22Rv1 (cell line): ENCODE data around the gene TBC1D16.

Source experiments
- CTCF ChIP-seq: fragments of 450-650 bp; IDR thresholded peaks from 2 replicates; pipeline ENCODE4 v1.5.1; 2017; ENCODE audit warnings: mild to moderate bottlenecking
- ZFX ChIP-seq: fragments of 450-650 bp; IDR thresholded peaks from 2 replicates; pipeline ENCODE4 v1.6.1; 2017; ENCODE audit warnings: antibody characterized with exemption, borderline replicate concordance

DNA sequence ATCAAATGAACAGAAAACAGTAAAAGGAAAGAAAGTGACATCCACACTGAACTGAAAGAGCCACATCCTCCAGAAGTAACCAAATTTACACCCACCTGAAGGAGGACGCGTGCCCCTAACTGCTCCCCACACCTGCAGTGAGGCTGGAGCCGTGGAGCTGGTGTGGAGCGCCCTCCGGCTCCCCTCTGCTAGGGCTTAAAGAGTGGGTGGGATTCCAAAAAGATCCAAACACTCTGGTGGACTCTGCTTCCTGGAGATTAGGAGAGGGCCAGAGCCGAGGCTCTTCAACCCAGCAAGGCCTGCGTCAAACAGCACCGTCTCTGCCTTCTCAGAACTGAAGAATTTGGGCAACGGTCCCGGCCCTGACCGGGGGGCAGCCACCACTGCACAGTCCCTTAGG is 16.0 kb upstream of the TBC1D16 start:
- TF ChIP-seq CTCF (no peak), ZFX (no peak)
